ENCODE results near the gene ZCCHC14. TPM values are rescaled to one million over a fixed set of nuclear protein-coding genes. Genes with fewer than 3 reads are reported as not detected.

ZCCHC14 gene
- total RNA-seq, 1 experiment from 2014 or later, result 30.3 TPM

DNA sequence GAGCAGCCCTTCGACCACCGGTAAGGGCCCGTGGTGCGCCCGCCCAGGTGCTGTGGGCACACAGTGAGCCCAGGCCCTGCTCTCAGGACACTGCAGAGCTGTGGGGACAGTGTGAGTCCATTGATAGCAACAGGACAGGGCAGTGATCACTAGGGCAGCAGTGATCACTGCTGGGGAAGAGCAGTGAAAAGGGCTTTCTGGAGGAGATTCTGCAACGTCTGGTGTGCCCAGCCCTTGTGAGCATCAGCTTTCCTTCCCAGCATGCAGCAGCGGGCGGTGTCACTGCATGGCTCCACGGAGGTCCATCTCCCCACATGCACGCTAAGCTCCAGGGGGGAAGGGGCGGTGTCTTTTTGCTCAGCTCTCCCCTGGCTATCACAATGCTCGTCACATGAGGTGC is 68.6 kb downstream of the ZCCHC14 start:
- intact Hi-C loops (cut with micrococcal nuclease; ENCODE audit: unreplicated experiment), result no loop called here

DNA sequence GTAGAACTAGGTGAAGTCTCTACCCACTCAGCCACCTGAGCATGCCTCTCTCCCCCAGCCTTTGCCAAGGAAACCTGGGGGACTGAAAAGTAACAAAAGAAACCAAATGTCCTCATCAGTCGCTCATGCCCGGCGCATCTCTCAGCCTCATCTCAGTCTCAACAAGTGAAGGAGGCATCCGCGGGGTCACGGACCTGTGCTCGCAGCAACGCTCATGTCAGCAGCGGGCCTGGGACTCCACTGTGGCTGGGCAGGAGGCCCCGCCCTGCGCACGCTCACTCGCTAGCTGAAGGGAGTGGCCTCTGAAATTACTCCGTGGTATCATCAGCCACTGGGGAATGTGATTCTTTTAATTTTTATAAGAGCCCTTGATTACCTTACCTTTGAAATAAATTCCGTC is 69.4 kb downstream of the ZCCHC14 start:
- ChIA-PET CTCF (no interaction called here), POLR2A (ENCODE audit: low non-redundant PET) (no interaction called here)
- no peak for DNase-seq (ENCODE audit: low spot score)
- intact Hi-C loops (cut with micrococcal nuclease; ENCODE audit: unreplicated experiment), result no loop called here
- H3K36me3 ChIP-seq (ENCODE audit: insufficient read depth, low read length, poor library complexity, severe bottlenecking), result peaks cover 9% of the 10 kb centered on the region
- no peak overlapping the region for H3K4me3 ChIP-seq (ENCODE audit: low read depth, low read length, poor library complexity, severe bottlenecking)
- TF ChIP-seq EZH2 (IDR thresholded peaks at IDR 0.05; ENCODE audit: borderline replicate concordance, low read depth, low read length, poor library complexity, severe bottlenecking), result no peak
- TF ChIP-seq, protein P1, sequence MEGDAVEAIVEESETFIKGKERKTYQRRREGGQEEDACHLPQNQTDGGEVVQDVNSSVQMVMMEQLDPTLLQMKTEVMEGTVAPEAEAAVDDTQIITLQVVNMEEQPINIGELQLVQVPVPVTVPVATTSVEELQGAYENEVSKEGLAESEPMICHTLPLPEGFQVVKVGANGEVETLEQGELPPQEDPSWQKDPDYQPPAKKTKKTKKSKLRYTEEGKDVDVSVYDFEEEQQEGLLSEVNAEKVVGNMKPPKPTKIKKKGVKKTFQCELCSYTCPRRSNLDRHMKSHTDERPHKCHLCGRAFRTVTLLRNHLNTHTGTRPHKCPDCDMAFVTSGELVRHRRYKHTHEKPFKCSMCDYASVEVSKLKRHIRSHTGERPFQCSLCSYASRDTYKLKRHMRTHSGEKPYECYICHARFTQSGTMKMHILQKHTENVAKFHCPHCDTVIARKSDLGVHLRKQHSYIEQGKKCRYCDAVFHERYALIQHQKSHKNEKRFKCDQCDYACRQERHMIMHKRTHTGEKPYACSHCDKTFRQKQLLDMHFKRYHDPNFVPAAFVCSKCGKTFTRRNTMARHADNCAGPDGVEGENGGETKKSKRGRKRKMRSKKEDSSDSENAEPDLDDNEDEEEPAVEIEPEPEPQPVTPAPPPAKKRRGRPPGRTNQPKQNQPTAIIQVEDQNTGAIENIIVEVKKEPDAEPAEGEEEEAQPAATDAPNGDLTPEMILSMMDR (conservative IDR thresholded peaks at IDR 0.05; ENCODE audit: low read depth, low read length), result no peak
- BruUV-seq (replicated peaks), result no TSS peak
- no peaks in the 10 kb centered on the region for H3K9me3 ChIP-seq (ENCODE audit: low read depth, low read length, poor library complexity, severe bottlenecking)
- no peaks in the 10 kb centered on the region for H3K4me1 ChIP-seq (ENCODE audit: insufficient read depth, low read length, poor library complexity, severe bottlenecking)
- H3K27me3 ChIP-seq (replicated peaks; ENCODE audit: insufficient read depth, low read depth, low read length, poor library complexity), result no peaks in the 10 kb centered on the region
- H3K27ac ChIP-seq (ENCODE audit: low read depth, low read length, poor library complexity, severe bottlenecking), result no peak overlapping the region

More for the DNA sequence above, 68.6 kb downstream of the ZCCHC14 start:
- H3K27me3 ChIP-seq (replicated peaks; ENCODE audit: insufficient read depth, low read depth, low read length, poor library complexity), result no peaks in the 10 kb centered on the region
- no peaks in the 10 kb centered on the region for H3K9me3 ChIP-seq (ENCODE audit: low read depth, low read length, poor library complexity, severe bottlenecking)
- ChIA-PET CTCF (interaction anchor here (0.6 kb wide), 1 partner anchor 11 kb away, joined by 3 read pairs; no protein-coding TSS in a partner anchor), POLR2A (ENCODE audit: low non-redundant PET) (no interaction called here)
- TF ChIP-seq EZH2 (IDR thresholded peaks at IDR 0.05; ENCODE audit: borderline replicate concordance, low read depth, low read length, poor library complexity, severe bottlenecking), result no peak
- TF ChIP-seq, protein P1 (conservative IDR thresholded peaks at IDR 0.05; ENCODE audit: low read depth, low read length), result no peak
- no peak for DNase-seq (ENCODE audit: low spot score)
- no peaks in the 10 kb centered on the region for H3K4me1 ChIP-seq (ENCODE audit: insufficient read depth, low read length, poor library complexity, severe bottlenecking)
- peaks cover 9% of the 10 kb centered on the region for H3K36me3 ChIP-seq (ENCODE audit: insufficient read depth, low read length, poor library complexity, severe bottlenecking)
- BruUV-seq (replicated peaks), result no TSS peak
- H3K4me3 ChIP-seq (ENCODE audit: low read depth, low read length, poor library complexity, severe bottlenecking), result no peak overlapping the region
- H3K27ac ChIP-seq (ENCODE audit: low read depth, low read length, poor library complexity, severe bottlenecking), result no peak overlapping the region

DNA sequence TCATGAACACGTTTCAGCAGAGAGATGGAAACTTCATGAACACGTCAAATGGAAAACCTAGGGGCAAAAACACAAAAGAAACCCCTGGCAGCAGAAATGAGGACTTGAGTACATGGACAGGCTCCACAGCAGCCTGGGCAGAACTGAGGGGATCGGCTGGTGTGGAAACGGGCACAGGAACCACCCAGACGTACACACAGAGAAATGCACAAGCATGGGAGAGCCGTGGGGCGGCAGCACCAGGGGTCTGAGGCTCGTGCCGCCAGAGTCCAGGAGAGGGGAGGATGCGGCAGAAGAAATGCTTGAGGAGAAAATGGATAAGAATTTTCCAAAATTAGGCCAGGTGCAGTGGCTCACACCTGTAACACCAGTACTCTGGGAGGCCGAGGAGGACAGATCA is 70.7 kb downstream of the ZCCHC14 start:
- no TSS peak for BruUV-seq (replicated peaks)
- H3K27me3 ChIP-seq (replicated peaks; ENCODE audit: insufficient read depth, low read depth, low read length, poor library complexity), result no peaks in the 10 kb centered on the region
- H3K36me3 ChIP-seq (ENCODE audit: insufficient read depth, low read length, poor library complexity, severe bottlenecking), result peaks cover 12% of the 10 kb centered on the region
- DNase-seq (ENCODE audit: low spot score), result no peak
- POLR2A ChIA-PET (ENCODE audit: low non-redundant PET), result no interaction called here
- H3K4me1 ChIP-seq (ENCODE audit: insufficient read depth, low read length, poor library complexity, severe bottlenecking), result no peaks in the 10 kb centered on the region
- intact Hi-C loops (cut with micrococcal nuclease; ENCODE audit: unreplicated experiment), result no loop called here
- CTCF ChIA-PET, result no interaction called here
- H3K27ac ChIP-seq (ENCODE audit: low read depth, low read length, poor library complexity, severe bottlenecking), result no peak overlapping the region
- no peaks in the 10 kb centered on the region for H3K9me3 ChIP-seq (ENCODE audit: low read depth, low read length, poor library complexity, severe bottlenecking)
- no peak overlapping the region for H3K4me3 ChIP-seq (ENCODE audit: low read depth, low read length, poor library complexity, severe bottlenecking)
- TF ChIP-seq EZH2 (IDR thresholded peaks at IDR 0.05; ENCODE audit: borderline replicate concordance, low read depth, low read length, poor library complexity, severe bottlenecking), result no peak
- TF ChIP-seq, protein P1 (conservative IDR thresholded peaks at IDR 0.05; ENCODE audit: low read depth, low read length), result no peak
